GM18505 (cell line): ENCODE data around the gene CES3.

Source experiments
- ATAC-seq: cut with Tn5 transposase; IDR thresholded peaks from one replicate; pipeline ENCODE4 v1.9.1; 2021; ENCODE audit not compliant: unreplicated experiment
- POLR2A ChIP-seq: IDR thresholded peaks from 4 replicates; pipeline ENCODE4 v1.6.1; 2011; ENCODE audit warnings: borderline replicate concordance; ENCODE audit not compliant: insufficient read depth, insufficient read length; ENCODE audit errors: extremely low read depth

The CES3 gene

DNA sequence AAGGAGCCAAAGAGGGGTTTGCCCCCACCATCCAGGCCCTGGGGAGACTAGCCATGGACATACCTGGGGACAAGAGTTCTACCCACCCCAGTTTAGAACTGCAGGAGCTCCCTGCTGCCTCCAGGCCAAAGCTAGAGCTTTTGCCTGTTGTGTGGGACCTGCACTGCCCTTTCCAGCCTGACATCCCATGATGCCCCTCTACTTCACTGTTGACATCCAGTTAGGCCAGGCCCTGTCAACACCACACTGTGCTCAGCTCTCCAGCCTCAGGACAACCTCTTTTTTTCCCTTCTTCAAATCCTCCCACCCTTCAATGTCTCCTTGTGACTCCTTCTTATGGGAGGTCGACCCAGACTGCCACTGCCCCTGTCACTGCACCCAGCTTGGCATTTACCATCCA is 48.1 kb downstream of the CES3 start:
- ATAC-seq, result no peak
- TF ChIP-seq POLR2A, result no peak

GRCh38 chr16:67011274-67011673 is 50.2 kb downstream of the CES3 start:
- no peak for ATAC-seq
- TF ChIP-seq POLR2A, result no peak

DNA sequence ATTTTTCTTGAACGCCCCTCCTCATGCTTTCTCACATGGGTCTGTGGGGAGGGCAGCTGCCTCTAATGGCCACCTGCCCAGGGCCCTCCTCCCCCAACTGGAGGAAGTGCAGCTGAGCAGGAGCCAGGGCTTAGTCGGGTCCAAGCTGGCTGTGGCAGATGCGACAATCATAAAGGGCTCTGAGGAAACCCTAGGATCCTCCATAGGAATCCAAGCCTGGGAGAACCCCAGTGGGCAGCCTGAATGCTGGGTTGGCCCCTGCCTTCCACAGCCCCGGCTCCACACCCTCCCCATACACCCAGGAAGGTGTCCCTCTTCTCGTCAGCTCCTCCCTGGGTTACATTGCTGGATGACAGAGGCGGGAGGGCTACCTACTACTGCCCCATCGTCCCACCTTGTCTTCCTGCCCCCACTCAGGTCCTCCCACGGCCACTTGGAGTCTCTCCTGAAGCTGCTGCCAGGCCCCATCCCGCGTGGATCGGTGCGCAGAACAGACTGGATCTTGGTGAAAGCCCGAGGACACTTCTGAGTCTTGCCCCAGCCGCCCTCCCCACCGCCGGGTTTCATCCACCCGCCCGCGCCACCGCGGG is 52.3 kb downstream of the CES3 start:
- ATAC-seq, result no peak
- no peak for TF ChIP-seq POLR2A

GRCh38 chr16:67013823-67014633 is 53.0 kb downstream of the CES3 start:
- TF ChIP-seq POLR2A, result no peak
- no peak for ATAC-seq

DNA sequence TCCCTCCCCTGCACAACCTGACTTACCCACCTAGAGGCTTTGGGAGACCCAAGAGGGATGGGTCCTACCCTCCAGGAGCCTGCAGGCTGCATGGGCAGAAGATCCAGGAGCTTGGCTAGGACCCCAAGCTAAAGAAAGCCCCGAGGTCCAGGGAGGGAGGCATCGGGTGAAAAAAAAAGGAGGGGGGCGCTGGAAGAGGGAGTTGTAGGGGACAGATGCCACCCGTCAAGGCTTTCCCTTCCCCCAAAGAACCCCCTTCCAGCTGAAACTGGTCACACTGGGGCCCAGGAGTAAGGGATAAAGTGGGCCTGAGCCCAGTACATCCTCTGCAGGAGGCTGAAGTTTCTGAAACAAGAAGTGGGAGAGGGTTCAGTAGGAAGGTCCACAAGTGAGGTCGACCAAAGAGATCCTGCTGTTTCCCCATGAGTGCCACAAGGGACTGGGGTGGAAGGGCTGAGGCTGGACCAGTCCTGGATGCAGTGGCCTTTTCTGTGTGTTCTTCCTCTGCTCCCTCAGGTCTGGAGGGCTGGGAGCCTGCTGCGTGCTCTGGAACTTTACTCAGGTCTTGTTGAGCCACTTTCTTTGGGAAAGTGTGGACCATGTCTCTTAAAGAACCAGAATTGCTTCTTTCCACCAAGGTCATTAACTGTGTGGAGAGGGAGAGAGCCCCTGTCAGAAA is 53.7 kb downstream of the CES3 start:
- TF ChIP-seq POLR2A, result no peak
- no peak for ATAC-seq

DNA sequence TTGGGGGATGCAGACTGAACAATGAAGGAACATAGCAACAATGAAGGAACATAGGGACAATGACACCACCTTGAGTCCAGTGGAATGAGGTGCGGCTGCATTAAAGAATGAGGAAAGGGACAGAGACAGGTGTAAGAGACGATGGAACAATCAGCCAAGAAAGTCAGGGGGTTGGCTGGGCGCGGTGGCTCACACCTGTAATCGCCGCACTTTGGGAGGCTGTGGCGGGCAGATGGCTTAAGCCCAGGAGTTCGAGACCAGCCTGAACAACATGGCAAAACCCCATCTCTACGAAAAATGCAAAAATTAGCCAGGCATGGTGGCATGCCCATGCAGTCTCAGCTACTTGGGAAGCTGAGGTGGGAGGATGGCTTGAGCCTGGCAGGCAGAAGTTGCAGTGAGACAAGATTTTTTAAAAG is 54.3 kb downstream of the CES3 start:
- TF ChIP-seq POLR2A, result no peak
- no peak for ATAC-seq

- ATAC-seq, result no peak
- no peak for TF ChIP-seq POLR2A
Measured at GRCh38 chr16:67016143-67016542, 55.1 kb downstream of the CES3 start.

GRCh38 chr16:67016681-67017420 is 55.8 kb downstream of the CES3 start:
- no peak for ATAC-seq

DNA sequence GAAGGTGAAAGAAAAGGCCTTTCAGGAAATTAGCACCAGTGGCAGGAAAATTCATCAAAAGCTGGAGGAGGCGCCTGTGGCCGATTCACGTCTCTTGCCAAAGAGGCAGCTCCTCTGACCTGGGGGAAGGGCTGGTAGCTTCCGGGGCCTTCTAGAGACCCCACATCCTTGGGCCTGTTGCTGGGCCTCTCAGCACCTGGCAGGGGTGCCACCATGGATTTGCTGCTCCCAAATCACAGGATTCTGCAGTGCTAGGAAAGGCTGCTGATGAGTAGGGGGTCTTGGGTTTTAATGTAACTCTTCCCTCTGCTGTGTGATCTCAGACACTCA is 56.3 kb downstream of the CES3 start:
- TF ChIP-seq POLR2A, result no peak
- ATAC-seq, result no peak

More at GRCh38 chr16:67016681-67017420, 55.8 kb downstream of the CES3 start:
- TF ChIP-seq POLR2A, result no peak

DNA sequence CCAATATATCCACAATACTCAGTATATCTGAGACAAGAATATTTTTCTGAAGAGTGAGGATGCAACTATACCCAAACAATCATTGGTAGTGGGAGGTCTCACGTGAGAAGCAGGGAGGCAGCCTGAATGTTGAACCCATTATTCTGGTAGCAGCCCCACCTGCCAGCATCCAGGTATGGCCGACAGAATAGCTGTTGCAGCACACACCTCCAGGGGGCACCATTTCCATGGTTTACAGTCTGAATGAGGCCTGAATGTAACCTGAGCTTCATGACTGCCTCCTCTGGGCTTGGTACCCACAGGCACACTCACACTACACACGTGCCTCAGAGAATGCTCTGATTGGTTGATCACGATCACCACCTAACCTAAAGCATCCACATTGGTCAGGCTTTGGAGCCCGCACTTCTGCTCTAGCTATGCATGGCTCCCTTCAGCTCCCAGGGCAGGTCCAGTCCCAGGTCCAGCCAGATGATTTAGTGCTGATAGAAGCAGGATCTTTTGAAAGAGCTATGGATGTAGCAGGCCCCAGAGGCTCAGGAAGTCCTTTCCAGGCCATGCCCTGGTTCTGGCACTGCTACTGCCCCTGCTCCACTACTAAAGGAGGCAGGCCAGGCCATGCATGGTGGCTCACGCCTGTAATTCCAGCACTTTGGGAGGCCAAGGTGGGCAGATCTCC is 56.9 kb downstream of the CES3 start:
- TF ChIP-seq POLR2A, result no peak
- ATAC-seq, result peak; percentile 75

- TF ChIP-seq POLR2A, result no peak
- ATAC-seq, result no peak
Measured at GRCh38 chr16:67019171-67019570, 58.1 kb downstream of the CES3 start.

DNA sequence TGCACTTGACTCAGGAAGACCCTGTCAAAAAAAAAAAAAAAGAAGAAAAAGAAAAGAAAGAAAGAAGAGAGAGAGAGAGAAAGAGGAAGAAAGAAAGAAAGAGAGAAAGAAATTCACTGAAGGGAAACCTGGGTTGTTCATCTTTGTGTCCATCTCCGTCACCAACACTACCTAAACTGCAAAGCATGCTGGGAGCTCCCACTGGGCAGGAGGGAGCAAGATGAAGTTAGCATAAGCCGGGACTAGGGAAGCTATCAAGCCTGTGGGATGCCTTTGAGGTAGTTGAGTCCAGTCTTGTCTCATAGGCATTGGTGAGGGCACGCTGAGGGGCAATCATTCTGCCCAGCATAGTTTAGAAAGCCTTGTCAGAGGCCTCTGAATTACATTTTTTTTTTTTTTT is 60.3 kb downstream of the CES3 start:
- no peak for TF ChIP-seq POLR2A
- no peak for ATAC-seq

DNA sequence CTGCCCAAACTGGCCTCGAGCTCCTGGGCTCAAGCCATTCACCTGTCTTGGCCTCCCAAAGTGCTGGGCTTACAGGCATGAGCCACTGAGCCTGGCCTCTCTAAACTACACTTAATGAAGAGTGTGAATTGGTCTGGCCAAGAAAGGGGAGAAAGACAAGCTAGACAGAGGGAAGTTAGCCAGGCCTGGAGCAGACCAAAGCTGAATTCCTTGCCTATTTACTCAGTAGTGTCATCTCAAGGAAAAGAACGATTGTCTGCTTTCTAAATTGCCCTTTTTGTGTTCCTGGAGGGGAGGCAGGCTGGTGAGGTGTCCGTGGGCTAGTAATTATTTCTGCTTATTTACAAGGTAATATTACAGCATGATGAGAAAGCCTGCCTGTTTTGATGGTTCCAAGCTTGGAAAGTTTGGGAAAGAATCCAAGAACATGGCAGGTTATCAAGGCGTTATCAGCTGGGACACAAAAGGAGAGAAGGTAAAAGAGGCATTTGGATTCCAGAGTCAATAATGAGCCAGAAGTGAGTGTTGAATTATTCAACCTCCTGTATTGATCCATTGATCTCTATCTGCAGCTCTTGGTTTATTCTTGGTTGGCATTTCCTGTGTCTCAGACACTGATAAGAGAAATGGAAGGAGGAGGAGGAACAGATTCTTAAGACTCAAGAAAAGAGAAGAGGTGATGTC is 61.6 kb downstream of the CES3 start:
- no peak for TF ChIP-seq POLR2A
- ATAC-seq, result no peak

GRCh38 chr16:67023689-67024088 is 62.6 kb downstream of the CES3 start:
- ATAC-seq, result no peak

More at GRCh38 chr16:67023689-67024088, 62.6 kb downstream of the CES3 start:
- TF ChIP-seq POLR2A, result no peak
